Lung (tissue), 12 donors: Measurements from ENCODE around the gene TRANK1. TPM values are rescaled to one million over a fixed set of nuclear protein-coding genes. Genes with fewer than 3 reads are reported as not detected.
A peak's percentile ranks its signal among the peaks of the same experiment; 100 is the strongest.
"Not testable (repeated sequence)": the region's sequence is repeated elsewhere in the genome, so short reads cannot be mapped to it uniquely, and the experiment has no call there.

Source experiments
- ATAC-seq: fragments of 200-7000 bp; cut with Tn5 transposase; one replicate; pipeline ENCODE4 v1.9.1; 2020; ENCODE audit warnings: moderate number of reproducible peaks; ENCODE audit not compliant: insufficient read depth, low FRiP score
- DNase-seq, 3 donors: peaks; one replicate each; pipeline ENCODE4 v3.0.0-alpha.2; 2013 to 2017
- H3K27ac ChIP-seq, 2 donors: one replicate each; pipeline ENCODE4 v1.5.1; 2013; ENCODE audit warnings: mild to moderate bottlenecking in 2 of 2, moderate library complexity in 2 of 2, control low read depth in 1 of 2, inconsistent platforms in 1 of 2, low read depth in 1 of 2, low read length in 1 of 2
- H3K27me3 ChIP-seq, 3 donors: one replicate each; pipeline ENCODE4 v1.5.1; 2013; ENCODE audit warnings: low read length in 2 of 3; ENCODE audit not compliant: control insufficient read depth in 3 of 3, insufficient read depth in 3 of 3
- H3K36me3 ChIP-seq, 4 donors: one replicate each; pipeline ENCODE4 v1.5.1; 2013; ENCODE audit warnings: low read length in 4 of 4, mild to moderate bottlenecking in 1 of 4, moderate library complexity in 1 of 4; ENCODE audit not compliant: control insufficient read depth in 4 of 4, insufficient read depth in 4 of 4
- H3K4me1 ChIP-seq, 5 donors: one replicate each; pipeline ENCODE4 v1.5.1; 2013; ENCODE audit warnings: low read length in 5 of 5, mild to moderate bottlenecking in 2 of 5, moderate library complexity in 1 of 5; ENCODE audit not compliant: control insufficient read depth in 5 of 5, insufficient read depth in 5 of 5
- H3K4me3 ChIP-seq: one replicate; pipeline ENCODE4 v1.5.1; 2013; ENCODE audit warnings: mild to moderate bottlenecking, control low read depth, moderate library complexity
- H3K9ac ChIP-seq, 2 donors: one replicate each; pipeline ENCODE4 v1.5.1; 2013; ENCODE audit warnings: low read length in 2 of 2, control low read depth in 1 of 2; ENCODE audit not compliant: insufficient read depth in 1 of 2
- H3K9me3 ChIP-seq, 4 donors: one replicate each; pipeline ENCODE4 v1.5.1; 2013; ENCODE audit warnings: low read length in 3 of 4, mild to moderate bottlenecking in 1 of 4, moderate library complexity in 1 of 4; ENCODE audit not compliant: control insufficient read depth in 4 of 4, insufficient read depth in 3 of 4
- CTCF ChIP-seq: IDR thresholded peaks from 2 replicates; pipeline ENCODE4 v1.5.1; 2012; ENCODE audit warnings: mild to moderate bottlenecking; ENCODE audit errors: control extremely low read depth, extremely low read depth
- WGBS, 2 donors: extraction: QIAGEN DNeasy Blood & Tissue Kit; methylation state at CpG; one replicate each; pipeline ENCODE4 v1.1.7; 2013; 5-methylcytosine and 5-hydroxymethylcytosine counted together
- polyA plus RNA-seq, 2 donors: library from polyadenylated mRNA; stranded (reverse); fragments of 200-250 nt; gene quantifications; one replicate each; pipeline ENCODE4 v1.2.1, GENCODE V29; 2013
- total RNA-seq, 2 donors: library from RNA; depleted of rRNA in 1 of 2; stranded (reverse); fragments of >200 nt in 1 of 2; gene quantifications; one replicate each; pipeline ENCODE4 v1.2.1, GENCODE V29; 2014 to 2021
- donor health status: control.
- donor health status: control.
- donor health status: Bipolar disorder and iron deficiency.
- donor health status: healthy.
- donor health status: DM: yes; HTN: yes; CAD: no.

Gene TRANK1
- total and polyA plus RNA-seq, 4 donors = 4.3 to 34.3 (median 15.1) TPM

- H3K36me3 ChIP-seq = peaks cover 0 to 3% (median 1%) of the 10 kb centered on the region in 4 donors
- H3K27me3 ChIP-seq = no peaks in the 10 kb centered on the region
- no peak overlapping the region for H3K4me3 ChIP-seq
- H3K27ac ChIP-seq = peak overlapping the region in 1 of 2 donors; percentile 65
- no peak for DNase-seq
- H3K9ac ChIP-seq = no peak overlapping the region
- no peaks in the 10 kb centered on the region for H3K9me3 ChIP-seq
- 97 to 99% methylated on average over 3 of the region's 3 CpGs for WGBS, 2 donors
- TF ChIP-seq CTCF = no peak
- no peak for ATAC-seq
- H3K4me1 ChIP-seq = peaks cover 0 to 26% (median 0%) of the 10 kb centered on the region in 5 donors
Measured at GRCh38 chr3:36905545-36905944, 39.3 kb downstream of the TRANK1 start.

GRCh38 chr3:36904641-36905040 is 40.2 kb downstream of the TRANK1 start:
- Histone ChIP-seq H3K27ac (no peak overlapping the region), H3K36me3 (peaks cover 0 to 3% (median 1%) of the 10 kb centered on the region in 4 donors), H3K27me3 (no peaks in the 10 kb centered on the region), H3K9ac (no peak overlapping the region), H3K4me1 (peaks cover 0 to 26% (median 0%) of the 10 kb centered on the region in 5 donors), H3K9me3 (no peaks in the 10 kb centered on the region), H3K4me3 (no peak overlapping the region)
- peak in 2 of 3 donors; percentile 36 to 54 for DNase-seq
- TF ChIP-seq CTCF = peak; percentile 60
- no peak for ATAC-seq
- 65 to 67% methylated on average over 3 of the region's 3 CpGs for WGBS, 2 donors

DNA sequence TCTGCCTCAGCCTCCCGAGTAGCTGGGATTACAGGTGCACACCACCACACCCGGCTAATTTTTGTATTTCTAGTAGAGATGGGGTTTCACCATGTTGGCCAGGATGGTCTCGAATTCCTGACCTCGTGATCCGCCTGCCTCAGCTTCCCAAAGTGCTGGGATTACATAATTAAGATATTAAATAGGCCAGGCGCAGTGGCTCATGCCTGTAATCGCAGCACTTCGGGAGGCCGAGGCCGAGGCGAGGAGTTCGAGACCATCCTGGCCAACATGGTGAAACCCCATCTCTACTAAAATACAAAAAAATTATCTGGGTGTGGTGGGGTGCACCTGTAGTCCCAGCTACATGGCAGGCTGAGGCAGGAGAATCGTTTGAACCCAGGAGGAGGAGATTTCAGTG is 40.8 kb downstream of the TRANK1 start:
- DNase-seq = not testable (repeated sequence)

DNA sequence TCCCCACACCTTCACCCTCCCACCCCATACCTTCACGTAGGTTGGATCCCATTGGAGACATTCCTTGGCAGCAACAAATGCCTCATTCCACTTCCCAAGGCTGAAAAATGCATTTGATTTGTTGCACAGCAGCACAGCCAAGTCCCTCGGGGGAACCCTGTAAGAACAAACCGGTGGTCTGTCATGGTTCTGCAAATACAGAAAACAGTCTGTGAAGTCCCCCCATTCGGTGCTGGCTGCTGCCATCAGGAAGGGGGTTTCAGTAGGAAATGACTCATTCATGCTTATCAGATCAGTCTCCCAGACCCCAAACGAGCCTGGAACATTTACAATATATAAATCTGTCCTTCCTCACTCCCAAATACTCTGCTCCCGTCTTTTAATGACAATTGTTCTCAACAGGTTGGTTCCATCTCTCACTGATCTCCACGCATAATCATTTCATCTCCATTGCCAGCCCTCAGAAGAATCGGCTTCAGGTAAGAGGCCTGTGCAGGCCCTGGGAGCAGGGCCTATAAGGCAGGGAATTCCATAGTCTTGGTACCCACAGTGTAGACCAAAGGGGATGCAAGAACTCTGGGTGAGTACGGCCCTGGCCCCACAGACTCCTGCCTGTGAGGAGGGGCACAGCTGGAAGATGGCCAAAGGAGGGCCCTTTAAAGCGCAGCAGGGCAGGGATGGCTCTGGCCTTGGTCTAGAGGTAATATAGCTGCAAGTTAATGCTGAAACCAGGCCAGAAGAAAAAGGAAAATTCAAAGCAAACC is 41.6 kb downstream of the TRANK1 start:
- Histone ChIP-seq H3K4me3 (no peak overlapping the region), H3K27me3 (no peaks in the 10 kb centered on the region), H3K9ac (no peak overlapping the region), H3K9me3 (no peaks in the 10 kb centered on the region), H3K4me1 (peaks cover 0 to 21% (median 0%) of the 10 kb centered on the region in 5 donors), H3K36me3 (peaks cover 3 to 8% (median 6%) of the 10 kb centered on the region in 4 donors), H3K27ac (no peak overlapping the region)
- TF ChIP-seq CTCF = no peak
- no peak for DNase-seq
- WGBS, 2 donors = 53 to 59% methylated on average over 10 of the region's 10 CpGs
- no peak for ATAC-seq

More for the DNA sequence above, 40.8 kb downstream of the TRANK1 start:
- not testable (repeated sequence) for ATAC-seq, H3K9ac ChIP-seq, H3K27ac ChIP-seq, H3K4me3 ChIP-seq, H3K36me3 ChIP-seq, H3K9me3 ChIP-seq, H3K27me3 ChIP-seq
- WGBS, 2 donors = 93 to 96% methylated on average over 13 of the region's 13 CpGs
- peaks cover 0 to 26% (median 0%) of the 10 kb centered on the region in 5 donors for H3K4me1 ChIP-seq
